HG03432 (cell line): ENCODE results near the gene KCTD10.
"Not testable (repeated sequence)": the region's sequence is repeated elsewhere in the genome, so short reads cannot be mapped to it uniquely, and the experiment has no call there.

Experiments used
- ATAC-seq: cut with Tn5 transposase; IDR thresholded peaks from one replicate; pipeline ENCODE4 v1.9.1; 2021; ENCODE audit warnings: mild to moderate bottlenecking, moderate library complexity; ENCODE audit not compliant: unreplicated experiment

Gene KCTD10

GRCh38 chr12:109423392-109423791 lies 53.7 kb downstream of the KCTD10 start:
- ATAC-seq: no peak

- no peak for ATAC-seq
Observed at GRCh38 chr12:109422251-109422650, 54.8 kb downstream of the KCTD10 start.

- ATAC-seq: no peak
Observed at GRCh38 chr12:109421355-109422087, 55.6 kb downstream of the KCTD10 start.

GRCh38 chr12:109418848-109419480 lies 58.1 kb downstream of the KCTD10 start:
- ATAC-seq: no peak

GRCh38 chr12:109406147-109406546 lies 71.0 kb downstream of the KCTD10 start:
- ATAC-seq: not testable (repeated sequence)

GRCh38 chr12:109404841-109405240 lies 72.3 kb downstream of the KCTD10 start:
- ATAC-seq: not testable (repeated sequence)
